HG03095 (cell line): Measurements from ENCODE around the gene FGD2.
"Not testable (repeated sequence)": the region's sequence is repeated elsewhere in the genome, so short reads cannot be mapped to it uniquely, and the experiment has no call there.

Source experiments
- ATAC-seq: cut with Tn5 transposase; IDR thresholded peaks from one replicate; pipeline ENCODE4 v1.9.1; 2021; ENCODE audit warnings: moderate library complexity; ENCODE audit not compliant: unreplicated experiment

Gene FGD2

DNA sequence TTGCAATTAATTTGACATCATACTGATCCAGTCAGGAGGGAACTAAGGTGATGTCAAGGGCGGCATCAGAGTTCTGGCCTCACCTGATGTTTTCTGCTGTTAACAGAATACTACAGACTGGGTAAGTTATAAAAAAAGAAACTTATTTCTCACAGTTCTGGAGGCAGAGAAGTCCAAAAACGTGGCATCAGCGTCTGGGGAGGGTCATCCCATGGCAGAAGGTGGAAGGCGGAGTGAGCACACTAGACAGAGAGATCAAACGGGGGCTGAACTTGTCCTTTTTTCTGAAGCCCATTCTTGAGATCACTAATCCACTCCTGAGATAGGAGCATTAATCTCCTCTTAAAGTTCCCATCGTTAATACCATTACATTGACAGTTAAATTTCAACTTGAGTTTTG is 16.2 kb upstream of the FGD2 start:
- no peak for ATAC-seq

- not testable (repeated sequence) for ATAC-seq
These were observed 15.1 kb upstream of the FGD2 start for GRCh38 chr6:36990401-36990800.

DNA sequence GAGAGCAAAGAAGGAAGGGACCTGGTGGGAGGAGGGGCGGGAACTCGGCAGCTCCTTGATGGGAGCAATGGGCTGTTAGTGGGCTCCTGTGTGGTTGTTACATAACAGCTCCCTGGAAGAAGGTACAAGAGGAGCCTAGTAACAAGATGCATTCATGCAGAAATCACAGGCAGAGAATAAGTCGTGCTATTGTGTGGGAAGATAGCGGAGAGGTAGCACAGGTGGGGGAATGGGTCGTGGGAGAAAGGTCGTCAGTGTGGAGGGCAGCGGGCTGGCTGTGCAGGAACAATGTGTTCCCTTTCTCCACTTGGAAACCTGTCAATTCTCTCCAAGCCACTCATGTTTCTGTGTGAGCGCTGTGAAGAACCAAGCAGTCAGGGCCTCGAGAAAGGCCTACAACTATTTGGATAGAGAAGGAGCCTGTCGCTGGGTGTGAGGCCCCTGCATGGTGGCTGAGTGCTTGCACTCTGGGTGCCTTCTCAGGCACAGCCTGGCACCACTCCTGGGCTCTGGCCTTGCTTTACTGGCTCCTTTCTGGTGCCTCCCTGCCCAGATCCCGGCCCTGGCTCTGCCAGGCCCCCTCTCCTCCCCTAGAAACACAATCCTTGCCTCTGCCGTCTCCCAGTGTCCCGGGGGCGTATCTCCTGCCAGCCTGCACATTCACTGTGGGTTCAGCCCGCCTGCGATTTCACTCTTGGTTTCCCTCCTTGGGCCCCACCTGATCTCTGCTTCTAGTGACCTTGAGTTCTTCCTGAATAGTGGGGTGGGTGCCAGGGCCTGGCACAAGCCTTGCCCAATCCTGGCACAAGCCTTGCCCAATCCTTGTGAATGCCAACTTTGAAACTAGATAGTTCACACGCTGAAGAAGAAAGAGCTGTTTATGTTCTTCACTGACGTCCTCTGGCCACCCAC is 7.4 kb upstream of the FGD2 start:
- no peak for ATAC-seq

DNA sequence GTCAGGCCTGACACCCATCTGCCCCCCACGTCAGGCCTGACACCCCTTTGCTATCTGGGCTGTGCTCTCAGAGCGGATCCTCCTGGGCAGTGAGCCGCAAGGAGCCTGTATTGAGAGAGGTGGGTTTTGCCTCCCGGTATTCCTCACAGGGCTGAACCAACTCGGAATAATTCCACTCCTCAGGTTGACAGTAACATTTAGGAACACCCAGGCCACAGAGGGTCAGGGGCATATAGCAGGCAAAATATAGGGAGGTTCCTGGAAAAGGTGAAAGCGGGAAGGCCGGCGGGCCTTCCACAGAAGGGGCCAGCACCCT is 6.8 kb upstream of the FGD2 start:
- ATAC-seq, result no peak

DNA sequence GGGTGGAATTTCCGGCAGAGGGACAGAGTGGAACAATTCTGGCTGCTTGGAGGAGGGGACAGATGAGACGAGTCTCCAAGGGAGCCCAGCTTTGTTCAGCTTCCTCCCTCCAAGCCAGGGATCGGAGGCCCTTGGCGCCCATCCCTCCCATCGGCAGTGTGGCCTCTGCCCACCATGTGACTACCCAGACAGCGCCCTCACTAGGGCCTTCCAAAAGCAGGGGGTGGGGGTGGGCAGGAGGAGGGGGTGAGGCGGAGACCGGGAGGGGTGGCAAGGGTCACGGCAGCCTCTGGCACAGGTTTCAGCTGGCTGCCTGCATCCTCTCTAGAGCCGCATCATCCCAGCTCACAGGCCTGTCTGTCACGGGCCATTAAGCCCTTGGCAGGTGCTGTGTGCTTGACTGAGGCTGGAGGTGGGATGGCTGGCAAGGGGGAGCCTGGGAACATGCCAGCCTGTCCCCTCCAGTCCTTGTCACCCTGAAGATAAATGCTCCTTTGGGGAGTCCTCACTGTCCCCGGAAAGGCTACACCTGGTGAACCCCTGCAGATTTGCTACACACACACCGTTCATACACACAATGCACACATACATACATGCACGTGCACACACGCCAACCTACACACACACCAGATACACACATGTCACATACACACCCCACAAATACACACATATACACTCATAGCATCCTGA is 6.2 kb upstream of the FGD2 start:
- no peak for ATAC-seq

GRCh38 chr6:36999751-37000125 is 5.7 kb upstream of the FGD2 start:
- no peak for ATAC-seq

DNA sequence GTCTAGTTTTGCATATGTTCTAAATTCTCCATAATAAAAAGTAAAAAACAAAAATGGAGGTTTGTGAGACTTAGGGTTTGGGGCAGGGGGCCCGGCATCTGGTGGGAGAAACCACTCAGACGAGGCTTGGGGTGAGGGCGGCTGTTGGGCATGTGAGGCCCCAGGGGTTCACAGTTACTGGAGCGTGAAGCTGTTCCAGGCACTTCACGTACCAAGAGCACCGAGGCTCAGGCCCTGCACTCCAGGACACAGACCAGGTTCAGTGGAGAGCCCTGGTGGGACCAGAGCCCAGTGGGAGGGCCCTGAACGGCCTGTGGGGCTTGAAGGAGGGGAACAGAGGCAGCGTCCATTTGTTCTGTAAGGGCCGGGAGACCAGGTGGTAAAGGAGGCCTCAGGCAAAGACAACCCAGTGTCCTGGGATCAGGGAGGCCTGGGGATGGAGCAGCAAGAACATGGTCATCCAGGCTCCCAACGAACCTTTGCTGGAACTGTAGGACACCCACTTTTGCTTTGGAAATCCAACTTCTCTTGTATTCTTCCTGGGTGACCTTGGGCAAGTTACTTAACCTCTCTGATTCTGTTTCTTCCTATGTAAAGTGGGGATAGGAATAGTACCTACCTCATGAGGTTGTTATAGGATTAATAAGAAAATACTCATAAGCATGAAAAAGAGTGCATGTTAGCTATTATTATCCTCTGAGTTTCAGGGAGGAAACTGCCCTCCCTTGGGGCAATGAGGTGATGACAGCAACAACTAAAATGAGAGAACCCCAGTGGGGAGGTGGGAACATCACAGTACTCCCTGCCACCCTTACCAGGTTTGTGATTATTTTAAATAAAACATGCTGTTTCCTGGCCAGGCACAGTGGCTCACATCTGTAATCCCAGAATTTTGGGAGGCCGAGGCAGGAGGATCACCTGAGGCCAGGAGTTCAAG is 1.1 kb upstream of the FGD2 start:
- ATAC-seq, result no peak

DNA sequence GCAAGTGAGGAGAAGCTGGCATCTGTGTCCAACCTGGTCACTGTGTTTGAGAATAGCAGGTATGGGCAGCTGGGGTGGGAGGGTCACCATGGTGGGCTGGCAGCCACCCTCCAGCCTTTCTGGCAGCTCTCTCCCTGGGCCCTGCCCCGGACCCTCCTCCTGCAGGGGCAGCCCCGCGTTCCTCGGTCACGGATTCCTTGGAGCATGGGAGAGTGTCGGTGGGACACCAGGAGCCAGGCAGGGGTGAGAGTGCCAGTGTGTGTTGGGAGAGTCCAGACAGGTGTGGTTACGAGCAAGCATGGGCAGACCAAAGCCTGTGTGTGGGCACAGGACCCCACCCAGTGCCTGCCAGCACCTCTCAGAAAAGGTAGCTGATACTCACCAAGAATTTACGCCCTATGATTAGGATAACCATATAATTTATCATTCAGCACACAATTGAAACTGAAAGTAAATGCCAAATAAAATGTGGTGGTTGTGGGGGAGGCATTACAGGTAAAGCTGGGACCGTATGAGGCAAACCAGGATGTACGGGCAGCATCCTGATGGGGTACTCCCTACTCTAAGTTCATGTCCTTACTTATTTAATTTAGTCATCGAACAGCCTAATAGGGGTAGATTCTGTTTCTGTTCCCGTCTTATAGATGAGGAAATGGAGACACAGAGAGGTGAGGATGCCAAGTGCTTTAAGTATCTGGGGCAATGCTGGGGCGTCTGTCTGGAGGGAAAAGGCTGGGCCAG is 542 bp downstream of the FGD2 start:
- no peak for ATAC-seq

- no peak for ATAC-seq
These were observed 1.4 kb downstream of the FGD2 start for GRCh38 chr6:37006793-37007339.

DNA sequence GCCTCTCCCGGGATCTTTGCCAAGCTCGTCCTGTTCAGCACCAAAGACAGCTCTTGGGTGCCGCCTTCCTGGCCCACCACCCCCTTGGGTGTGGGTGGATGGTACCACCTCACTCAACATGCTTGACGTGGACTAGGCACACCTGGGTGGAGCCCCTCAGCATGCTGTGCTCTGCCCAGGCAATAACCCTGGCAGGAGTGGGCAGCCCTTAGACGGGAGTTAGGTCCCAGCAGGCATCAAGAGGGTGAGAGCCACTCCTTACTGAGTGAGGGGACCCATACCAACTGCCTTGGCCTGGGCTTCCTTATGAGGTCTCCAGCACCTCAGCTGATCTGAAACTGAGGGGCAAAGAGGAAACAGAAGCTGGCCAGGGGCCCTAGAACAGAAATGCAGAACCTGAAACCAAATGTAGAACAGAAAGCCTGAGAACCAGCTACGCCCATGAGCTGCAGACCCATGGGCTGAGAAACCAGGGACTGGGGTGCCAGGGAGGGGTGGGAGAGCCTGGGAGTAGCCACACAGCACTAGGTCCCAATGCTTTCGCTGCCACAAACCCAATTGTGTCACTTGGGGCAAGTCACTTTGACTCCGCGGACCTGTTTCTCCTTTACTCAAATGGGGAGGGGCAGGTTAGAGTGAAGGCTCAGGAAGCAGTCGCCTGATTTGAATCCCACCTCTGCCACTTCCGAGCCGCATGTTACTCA is 2.0 kb downstream of the FGD2 start:
- no peak for ATAC-seq

GRCh38 chr6:37008484-37009465 is 3.3 kb downstream of the FGD2 start:
- no peak for ATAC-seq

- ATAC-seq, result no peak
These were observed 5.0 kb downstream of the FGD2 start for GRCh38 chr6:37010402-37010892.

GRCh38 chr6:37011656-37012378 is 6.4 kb downstream of the FGD2 start:
- ATAC-seq, result no peak

DNA sequence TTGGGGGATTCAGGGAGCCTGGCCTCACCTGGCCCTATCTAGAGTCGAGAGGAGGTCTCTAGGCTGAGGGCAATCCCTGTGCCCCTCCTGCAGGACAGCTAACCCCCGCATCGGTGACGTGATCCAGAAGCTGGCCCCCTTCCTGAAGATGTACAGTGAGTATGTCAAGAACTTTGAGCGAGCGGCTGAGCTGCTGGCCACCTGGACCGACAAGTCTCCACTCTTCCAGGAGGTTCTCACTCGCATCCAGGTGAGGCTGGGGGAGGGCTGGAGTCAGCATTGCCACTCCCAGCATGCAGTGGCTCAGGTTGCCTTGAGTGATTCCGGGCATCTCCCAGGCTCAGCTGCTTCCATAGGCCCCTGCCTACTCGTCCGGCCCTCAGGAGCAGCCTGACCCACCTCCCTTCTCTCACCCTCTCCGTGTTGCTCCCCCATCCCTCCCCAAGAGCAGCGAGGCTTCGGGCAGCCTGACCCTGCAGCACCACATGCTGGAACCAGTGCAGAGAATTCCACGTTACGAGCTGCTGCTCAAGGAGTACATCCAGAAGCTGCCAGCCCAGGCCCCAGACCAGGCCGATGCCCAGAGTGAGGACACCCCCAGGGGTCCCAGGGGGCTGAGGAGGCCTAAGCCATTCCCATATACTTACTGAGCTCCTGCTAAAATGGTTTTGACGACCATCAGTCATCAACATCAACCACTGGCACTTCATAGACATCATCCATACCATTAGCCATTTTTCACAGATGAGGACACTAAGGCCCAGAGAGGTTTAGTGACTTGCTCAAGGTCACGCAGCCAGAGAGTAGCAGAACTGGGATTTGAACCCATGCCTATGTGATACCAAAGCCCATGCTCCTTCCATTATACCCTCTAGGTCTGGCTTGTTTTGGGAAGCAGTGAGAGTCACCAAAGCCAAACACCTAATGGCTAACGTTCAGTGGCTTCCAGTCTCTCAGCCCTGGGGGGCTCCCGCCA is 8.3 kb downstream of the FGD2 start:
- ATAC-seq, result no peak

DNA sequence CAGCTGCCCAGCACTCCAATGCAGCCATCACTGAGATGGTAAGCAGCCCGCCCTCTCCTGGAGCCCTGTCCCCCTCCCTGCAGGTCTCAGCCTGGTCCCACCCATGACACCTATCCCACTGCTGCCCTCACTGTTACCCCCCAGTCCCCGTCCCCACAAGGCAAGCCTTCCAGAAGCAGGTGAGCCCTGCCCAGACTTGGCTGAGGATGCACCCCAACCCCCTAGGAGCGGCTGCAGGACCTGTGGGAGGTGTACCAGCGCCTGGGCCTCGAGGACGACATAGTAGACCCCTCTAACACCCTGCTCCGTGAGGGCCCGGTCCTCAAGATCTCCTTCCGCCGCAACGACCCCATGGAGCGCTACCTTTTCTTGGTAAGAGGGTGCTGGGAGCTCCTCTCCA is 9.2 kb downstream of the FGD2 start:
- ATAC-seq, result no peak

DNA sequence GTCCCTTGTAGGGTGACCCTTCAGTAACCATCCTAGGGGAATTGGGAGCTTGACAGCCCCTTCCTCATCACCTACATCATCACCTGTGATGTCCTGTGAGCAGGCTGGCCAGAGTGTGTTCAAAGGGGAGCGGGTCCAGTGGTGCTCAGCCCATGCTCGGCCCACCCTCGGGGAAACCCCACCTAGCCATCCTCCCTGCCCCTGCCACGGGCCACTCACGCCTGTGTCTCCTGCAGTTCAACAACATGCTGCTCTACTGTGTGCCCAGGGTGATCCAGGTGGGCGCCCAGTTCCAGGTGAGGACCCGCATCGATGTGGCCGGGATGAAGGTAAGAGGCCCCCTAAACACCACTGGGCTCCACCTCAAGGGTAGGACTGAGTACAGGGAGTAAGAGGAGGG is 10.1 kb downstream of the FGD2 start:
- ATAC-seq, result no peak

DNA sequence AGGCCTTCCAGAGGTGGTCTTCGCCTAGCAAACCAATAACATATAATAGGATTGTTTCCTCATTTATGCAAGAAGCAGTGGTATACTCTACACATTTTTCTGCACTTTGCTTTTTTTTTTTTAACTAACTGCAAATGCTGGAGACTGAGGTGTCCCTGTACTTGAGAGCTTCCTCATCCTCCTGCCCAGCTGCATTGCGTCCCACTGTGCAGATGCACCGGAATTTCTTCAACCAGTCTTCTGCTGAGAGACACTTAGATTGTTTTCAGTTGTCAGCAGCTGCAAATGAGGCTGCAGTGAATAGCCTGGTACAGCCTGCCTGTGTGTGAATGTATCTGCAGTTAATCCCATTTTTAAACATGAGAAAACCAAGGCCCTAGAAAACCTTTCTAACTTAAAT is 11.5 kb downstream of the FGD2 start:
- ATAC-seq, result no peak
